Colon (tissue), 2 donors: ENCODE measurements around the gene ARMC7.
"Not testable (repeated sequence)": the region's sequence is repeated elsewhere in the genome, so short reads cannot be mapped to it uniquely, and the experiment has no call there.

Experiments
- FAIRE-seq: peaks from 2 replicates; lab custom pipeline; 2012; peaks lifted over from hg19 to GRCh38; lab: Jason Lieb, UNC
- donor health status: control.
- donor health status: control.

Gene ARMC7

GRCh38 chr17:75102385-75102821 is 7.4 kb upstream of the ARMC7 start:
- FAIRE-seq = no peak

- no peak for FAIRE-seq
Measured at GRCh38 chr17:75103601-75104554, 5.9 kb upstream of the ARMC7 start.

GRCh38 chr17:75105126-75106080 is 4.4 kb upstream of the ARMC7 start:
- no peak for FAIRE-seq

- FAIRE-seq = no peak
Measured at GRCh38 chr17:75108193-75108592, 1.6 kb upstream of the ARMC7 start.

GRCh38 chr17:75109046-75109406 is 743 bp upstream of the ARMC7 start:
- FAIRE-seq = no peak

GRCh38 chr17:75110234-75110937 is 617 bp downstream of the ARMC7 start:
- FAIRE-seq = no peak

- no peak for FAIRE-seq
Measured at GRCh38 chr17:75111777-75112335, 2.1 kb downstream of the ARMC7 start.

- no peak for FAIRE-seq
Measured at GRCh38 chr17:75113798-75114551, 4.2 kb downstream of the ARMC7 start.

GRCh38 chr17:75114552-75115314 is 5.0 kb downstream of the ARMC7 start:
- no peak for FAIRE-seq

- no peak for FAIRE-seq
Measured at GRCh38 chr17:75115555-75115954, 5.8 kb downstream of the ARMC7 start.

- FAIRE-seq = no peak
Measured at GRCh38 chr17:75116737-75117136, 7.0 kb downstream of the ARMC7 start.

- no peak for FAIRE-seq
Measured at GRCh38 chr17:75118307-75118706, 8.5 kb downstream of the ARMC7 start.

- no peak for FAIRE-seq
Measured at GRCh38 chr17:75124041-75124818, 14.5 kb downstream of the ARMC7 start.

GRCh38 chr17:75124819-75125162 is 15.0 kb downstream of the ARMC7 start:
- FAIRE-seq = no peak

- no peak for FAIRE-seq
Measured at GRCh38 chr17:75125984-75126383, 16.2 kb downstream of the ARMC7 start.

- FAIRE-seq = no peak
Measured at GRCh38 chr17:75126954-75127353, 17.2 kb downstream of the ARMC7 start.

GRCh38 chr17:75127936-75128335 is 18.2 kb downstream of the ARMC7 start:
- FAIRE-seq = not testable (repeated sequence)

- FAIRE-seq = no peak
Measured at GRCh38 chr17:75128694-75129505, 19.1 kb downstream of the ARMC7 start.

GRCh38 chr17:75129576-75129975 is 19.8 kb downstream of the ARMC7 start:
- FAIRE-seq = no peak
